Stimulated activated CD8-positive, alpha-beta memory T cell treated with anti-CD3 and anti-CD28 coated beads, Interleukin-15, amount 100 ng/mL, for 4 hours (primary cell): ENCODE results near the gene ANO1.

ENCODE experiments used
- DNase-seq, 2 donors: peaks; one replicate each; pipeline ENCODE4 v3.0.0-alpha.2; 2020; ENCODE audit warnings: low read depth in 2 of 2

Gene ANO1

DNA sequence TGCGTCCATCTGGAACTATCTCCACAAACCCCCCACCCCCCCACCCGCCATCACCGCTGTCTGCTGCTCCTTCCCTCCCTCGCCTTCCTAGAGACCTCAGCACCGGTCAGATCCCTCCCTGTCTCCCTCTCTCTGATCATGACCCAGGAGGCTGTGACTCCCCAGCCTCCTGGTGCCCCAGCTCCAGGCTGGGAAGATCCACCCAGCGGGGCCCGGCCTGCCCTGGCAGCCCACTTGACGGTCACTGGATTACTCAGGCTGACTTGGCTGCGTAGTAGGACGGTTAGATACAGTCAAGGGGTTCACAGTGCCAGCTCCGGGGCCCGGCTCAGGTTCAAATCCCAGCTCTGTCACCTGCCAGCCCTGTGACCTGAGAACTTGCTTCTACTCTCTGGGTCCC is 59.3 kb downstream of the ANO1 start:
- no peak for DNase-seq

DNA sequence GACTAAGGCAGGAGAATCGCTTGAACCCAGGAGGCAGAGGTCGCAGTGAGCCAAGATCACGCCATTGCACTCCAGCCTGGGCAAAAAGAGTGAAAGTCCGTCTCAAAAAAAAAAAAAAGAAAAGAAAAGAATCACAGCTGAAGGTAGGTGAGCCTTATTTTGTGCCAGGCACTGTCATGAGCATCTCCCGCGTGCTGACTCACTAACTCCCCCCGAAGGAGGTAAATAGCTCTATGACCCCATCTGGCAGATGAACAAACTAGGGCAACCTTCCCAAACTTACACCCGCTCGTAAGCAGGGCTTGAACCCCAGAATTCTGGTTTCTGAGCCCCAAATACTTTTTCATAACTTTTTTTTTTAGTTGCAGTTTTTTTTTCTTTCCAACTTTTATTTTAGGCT is 60.3 kb downstream of the ANO1 start:
- no peak for DNase-seq

DNA sequence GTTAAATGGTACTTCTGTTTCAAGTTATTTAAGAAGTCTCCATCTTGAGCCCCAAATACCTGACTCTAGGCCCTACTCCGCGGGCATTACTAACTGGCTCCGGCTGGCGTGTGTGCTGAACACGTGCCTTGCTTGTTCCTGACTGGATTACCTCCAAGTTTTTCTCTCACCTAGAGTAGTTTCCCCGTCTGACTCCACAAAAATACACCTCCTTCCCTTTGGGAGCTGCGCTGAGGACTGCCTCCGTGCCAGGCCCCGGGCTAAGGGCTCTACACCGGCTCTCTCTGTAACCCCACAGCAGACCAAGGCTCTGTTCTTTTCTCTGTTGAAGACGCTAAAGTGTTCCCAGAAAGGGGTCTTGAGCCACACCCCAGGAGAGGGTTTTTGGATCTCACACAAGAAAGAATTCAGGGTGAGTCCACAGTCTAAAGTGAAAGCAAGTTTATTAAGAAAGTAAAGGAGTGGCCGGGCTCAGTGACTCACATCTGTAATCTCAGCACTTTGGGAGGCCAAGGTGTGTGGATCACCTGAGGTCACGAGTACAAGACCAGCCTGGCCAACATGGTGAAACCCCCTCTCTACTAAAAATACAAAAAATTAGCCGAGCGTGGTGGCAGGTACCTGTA is 61.8 kb downstream of the ANO1 start:
- no peak for DNase-seq

DNA sequence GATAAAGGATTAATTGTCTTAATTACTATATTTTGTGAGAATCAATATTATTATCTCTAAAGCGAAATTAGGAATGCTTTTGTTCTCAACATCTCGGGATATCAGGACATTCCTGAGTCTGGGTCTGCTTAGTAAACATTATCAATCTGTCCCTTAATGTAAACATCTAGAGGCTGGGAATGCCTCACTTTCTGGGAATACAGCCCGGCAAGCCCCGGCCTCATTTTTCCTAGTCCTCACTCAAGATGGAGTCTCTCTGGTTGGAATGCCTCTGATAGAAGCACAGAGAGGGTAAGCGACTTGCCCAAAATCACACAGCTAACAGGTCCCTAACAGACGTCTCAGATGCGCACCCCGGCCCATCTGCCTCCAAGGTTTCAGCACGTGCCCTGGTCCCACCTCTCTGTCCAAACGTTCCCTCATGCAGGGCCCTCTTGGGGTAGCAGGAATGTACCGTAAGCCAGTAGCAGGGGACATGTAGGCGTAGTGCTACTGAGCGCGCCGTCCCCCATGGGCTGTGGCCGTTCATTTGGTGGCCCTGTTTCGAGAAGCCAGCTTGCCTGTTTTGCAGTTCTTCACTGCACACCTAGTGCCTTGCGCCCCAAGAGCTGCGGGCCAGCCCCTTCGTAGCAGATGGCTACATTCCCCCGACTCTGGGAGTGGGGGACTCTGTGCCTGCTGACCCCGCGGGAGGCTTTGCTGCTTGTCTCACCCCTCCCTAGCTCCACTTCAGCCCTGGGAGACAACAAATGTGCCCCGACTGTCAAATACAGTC is 62.8 kb downstream of the ANO1 start:
- no peak for DNase-seq

DNA sequence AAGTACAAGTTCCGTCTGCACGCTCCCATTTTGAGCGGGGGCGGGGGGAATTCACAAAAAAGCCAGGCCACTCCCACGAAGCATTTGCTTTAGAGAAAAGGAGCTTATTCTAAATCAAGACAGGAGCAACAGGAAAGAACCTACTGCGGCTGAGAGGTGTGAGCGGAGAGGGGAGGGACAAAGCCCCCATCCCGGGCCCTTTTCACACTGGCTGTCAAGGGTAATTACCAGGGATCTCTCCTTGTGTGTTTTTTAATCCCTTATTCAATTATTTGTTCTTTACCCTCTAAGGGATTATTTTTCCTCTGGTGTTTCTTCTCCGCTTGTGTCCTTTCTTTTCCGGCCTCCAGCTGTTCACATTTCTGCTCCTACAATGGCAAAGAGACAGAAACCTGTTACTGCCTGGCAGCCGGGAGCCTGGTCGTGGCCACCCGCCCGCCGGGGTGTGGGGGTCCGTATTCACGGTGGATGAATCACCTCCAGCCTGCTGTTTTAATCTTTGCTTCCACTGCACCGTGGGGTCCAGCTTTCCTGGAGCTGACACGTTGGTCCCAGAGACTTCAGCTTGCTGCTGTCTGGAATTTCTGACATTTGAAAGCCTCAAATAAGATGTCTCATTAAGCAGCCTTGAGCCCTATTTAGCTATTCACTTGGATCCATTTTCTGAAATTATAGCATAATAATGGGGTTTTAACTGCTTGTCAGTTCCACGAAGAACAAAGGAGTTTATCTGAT is 63.5 kb downstream of the ANO1 start:
- no peak for DNase-seq

DNA sequence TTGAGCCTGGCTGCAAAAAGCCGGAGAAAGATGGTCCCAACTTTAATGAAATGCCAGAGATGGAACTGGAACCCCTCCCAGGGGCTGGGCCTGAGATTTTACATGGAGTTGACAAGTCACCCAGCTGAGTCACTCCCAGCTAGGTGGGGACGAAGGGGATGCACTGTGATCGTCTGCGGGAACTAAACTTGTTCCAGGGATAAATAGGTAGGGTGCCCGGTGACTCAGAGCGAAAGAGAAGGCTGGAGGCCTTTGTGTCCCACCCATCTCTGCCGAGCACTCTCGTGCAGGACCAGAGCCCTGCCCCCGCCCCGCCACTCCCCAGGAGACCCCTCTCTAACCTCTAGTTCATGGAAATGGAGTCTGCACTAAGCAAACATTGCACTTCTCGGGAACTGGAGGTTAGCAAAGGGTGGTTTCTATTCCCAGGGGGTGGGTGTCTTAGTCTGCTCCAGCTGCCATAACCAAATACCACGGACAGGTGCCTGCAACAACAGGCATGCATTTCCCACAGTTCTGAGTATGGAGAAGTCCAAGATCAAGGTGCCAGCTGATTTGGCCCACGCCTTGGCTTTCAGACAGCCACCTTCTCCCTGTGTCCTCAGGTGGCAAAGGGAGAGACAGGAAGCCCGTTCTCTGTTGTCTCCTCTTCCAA is 64.2 kb downstream of the ANO1 start:
- no peak for DNase-seq

DNA sequence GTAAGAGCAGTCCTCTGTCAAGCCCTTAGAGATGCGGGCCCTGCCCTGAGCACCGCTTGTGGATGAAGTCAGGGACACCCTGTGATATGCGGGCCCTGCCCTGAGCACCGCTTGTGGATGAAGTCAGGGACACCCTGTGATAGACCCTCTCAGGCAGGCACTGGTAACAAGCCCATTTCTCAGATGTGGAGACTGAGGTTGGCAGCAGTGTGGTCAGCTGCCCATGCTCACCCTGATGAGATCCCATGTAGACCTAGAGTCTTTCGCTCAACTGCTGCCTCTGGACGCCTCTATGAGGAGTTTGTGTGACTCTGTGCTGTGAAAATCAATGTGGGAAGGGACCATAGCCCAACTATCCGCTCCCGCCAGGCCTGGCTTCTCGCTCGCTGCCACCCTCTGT is 66.1 kb downstream of the ANO1 start:
- no peak for DNase-seq

DNA sequence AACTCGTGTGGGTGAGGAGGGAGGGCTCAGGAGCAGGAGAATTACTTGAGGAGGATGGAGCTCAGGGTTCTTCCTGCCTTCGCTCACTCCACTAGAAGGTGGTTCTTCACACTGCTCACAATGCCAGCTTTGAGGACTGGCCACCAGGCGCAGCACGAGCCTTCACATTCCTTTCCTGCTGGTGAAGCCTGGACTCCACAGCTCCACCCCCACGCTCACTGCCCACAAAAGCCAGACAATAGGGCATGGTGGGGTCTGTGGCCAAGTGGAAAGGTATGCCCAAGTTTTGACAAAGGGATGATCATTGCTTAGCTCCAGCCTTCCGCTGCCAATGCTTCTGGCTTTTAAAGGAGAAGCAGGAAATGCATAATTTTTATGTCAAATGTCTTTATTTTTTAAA is 67.0 kb downstream of the ANO1 start:
- no peak for DNase-seq

DNA sequence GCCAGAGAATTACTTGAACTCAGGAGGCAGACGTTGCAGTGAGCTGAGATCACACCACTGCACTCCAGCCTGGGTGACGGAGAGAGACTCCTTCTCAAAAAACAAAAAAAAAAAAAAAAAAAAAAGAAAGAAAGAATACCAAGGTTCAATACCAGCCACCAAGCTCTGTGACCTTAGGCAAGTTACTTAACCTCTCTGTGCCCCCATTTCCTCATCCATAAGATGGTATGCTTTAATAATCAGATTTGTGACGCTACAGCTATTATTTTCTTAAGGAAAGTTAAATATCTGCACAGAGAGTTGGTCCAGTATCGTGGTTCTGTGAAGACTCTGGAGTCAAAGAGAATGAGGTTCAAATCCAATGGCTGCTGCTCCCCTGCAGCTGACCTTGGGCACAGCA is 67.7 kb downstream of the ANO1 start:
- no peak for DNase-seq

DNA sequence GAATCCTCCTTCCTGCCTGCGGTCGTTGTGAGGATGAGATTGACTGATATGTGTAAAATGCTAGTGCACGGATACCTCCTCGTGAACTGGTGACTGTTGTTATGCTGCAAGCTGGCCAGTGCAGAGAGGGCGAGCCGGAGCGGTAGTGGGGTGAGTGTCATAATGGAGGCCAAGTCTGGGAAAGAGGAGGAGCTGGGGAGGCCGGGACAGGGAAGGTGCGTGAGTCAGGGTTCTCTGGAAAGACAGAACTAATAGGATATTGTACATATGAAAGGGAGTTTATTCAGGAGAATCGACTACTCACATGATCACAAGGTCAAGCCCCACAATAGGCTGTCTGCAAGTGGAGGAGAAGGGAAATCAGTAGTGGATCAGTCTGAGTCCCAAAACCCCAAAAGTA is 68.2 kb downstream of the ANO1 start:
- no peak for DNase-seq

DNA sequence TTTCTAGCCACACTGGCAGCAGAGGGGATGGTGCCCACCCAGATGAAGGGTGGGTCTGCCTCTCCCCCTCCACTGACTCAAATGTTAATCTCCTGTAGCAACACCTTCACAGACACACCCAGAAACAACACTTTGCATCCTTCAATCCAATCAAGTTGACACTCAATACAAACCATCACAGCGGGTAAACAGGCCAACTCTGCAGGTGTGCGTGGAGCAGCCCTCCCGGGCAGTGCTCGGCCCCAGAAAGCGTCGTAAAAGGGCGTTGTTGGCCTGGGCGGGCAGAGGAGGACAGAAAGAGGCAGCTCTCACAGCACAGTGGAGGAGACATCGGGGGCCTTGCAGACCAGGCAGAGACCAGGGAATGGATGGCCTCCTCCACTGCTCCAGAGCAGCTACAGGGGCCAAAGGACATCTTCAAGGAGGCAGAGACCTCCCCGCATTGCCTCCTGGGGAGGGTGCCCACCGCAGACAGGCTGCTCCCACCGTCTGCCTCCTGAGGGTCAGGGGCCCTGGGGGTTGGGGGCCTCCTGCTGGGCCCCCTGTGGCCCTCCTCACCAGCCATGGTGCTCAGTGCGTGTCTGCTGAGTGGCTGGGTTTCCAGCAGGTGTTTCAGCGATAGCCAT is 68.9 kb downstream of the ANO1 start:
- DNase-seq = no peak

DNA sequence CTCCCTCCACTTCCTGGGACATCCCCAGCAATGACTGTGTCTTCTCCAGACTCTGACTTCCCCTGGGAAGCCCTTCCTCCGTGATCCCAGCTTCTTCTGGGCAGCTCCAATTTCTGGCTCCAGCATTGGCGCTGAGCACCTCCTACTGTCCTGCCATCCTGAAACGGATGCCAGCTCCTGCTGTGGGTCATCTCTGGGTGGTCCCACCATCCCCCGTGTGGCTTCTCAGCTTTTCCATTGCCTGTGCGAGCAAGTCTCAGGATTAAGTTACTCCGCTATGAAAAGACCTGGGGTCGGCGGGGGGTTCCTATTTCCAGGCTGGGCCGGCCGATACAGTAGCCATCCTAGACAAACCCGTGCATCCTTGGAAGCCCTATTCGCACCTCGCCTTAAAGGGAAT is 69.6 kb downstream of the ANO1 start:
- no peak for DNase-seq

DNA sequence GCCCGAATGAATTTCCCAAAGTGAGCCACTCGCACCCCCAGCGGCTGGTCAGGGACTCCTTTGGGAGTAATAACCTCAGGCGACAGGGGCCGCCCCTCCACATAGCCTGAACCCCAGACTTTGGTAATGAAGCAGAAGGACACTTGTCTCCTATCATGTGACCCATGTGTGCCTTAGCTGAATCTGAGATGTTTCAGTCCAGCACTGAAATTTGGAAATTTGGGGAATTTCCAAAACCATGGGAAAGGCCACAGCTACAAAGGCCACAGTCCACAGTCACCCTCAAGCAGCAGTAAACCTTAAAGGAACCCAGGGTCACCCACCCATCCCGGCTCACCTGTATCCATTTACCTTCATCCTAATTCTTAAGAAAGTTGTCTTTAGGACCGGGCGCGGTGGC is 73.6 kb downstream of the ANO1 start:
- no peak for DNase-seq

DNA sequence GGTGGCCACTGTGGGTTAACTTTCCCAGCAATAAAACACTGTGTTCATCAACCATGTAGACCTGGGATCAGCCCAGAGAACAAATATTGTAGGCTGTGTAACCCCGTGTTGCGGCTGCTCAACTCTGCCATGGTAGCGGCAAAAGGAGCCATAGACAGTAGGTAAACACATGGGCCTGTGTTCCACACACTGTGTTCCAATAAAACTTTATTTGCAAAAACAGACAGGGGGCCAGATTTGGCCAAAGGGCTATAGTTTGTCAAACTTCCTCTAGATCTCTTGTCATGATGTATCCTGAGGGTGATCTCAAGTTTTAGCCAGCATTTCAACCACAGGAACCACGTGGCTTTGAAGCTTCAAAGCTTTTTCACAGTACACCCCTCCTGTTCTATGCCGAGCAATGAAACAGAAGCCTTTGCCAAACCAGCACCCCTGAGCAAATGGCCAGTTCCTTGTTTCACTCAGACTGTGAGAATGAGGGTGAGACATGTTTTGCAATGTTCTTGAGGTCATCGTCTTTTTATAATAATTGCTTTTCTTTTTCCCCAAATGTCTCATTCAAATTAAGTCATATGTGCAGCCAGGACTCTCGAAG is 75.1 kb downstream of the ANO1 start:
- DNase-seq = no peak

DNA sequence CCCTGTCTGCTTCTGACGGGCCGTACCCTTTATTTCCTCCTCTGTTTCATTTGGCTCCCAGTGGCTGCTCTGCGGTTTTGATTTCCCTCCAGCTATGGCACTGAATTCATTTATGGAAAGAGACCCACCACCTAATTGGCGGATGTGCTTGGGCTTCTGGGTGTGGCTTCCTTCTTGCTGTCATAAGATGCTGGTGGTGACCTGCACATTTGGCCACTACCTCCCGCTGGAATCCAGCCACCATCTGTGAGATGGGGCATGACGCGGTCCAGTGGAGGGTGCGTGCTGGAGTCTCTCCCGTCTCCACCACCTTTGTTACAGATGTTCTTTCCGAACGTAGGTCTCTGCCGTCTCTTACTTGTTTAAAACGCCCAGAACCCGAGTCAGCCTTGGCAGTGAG is 77.3 kb downstream of the ANO1 start:
- no peak for DNase-seq

DNA sequence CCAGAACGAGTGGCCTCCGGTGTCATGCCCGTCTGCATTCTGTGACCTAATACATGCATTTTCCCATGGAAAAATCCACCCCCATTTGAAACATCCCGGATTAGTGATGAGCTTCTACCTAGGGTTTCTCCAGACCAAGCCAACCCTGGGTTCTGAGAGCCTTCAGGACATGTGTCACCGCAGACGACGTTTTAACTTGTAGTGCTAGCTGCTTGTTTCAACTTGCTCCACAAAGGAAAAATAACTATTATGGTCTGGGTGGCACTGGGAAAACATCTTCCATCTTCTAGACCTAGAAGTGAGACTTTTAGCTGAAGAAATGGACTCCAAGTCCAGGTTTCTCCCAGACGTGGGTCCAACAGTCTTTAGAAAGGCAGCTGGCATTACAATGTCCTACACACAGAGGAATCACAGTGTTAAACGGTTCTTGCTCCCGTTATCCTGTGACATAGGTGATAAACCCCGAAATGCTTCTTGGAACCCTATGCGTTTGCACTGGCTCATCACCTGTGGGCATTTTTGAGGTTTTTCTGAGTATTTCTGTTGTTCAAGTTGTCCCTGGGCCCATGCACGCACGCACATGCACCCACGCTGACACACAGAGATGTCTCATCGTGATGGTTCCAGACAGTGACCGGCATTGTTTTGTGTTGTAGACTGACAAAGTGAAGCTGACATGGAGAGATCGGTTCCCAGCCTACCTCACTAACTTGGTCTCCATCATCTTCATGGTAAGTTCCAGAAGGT is 78.3 kb downstream of the ANO1 start:
- DNase-seq = no peak

DNA sequence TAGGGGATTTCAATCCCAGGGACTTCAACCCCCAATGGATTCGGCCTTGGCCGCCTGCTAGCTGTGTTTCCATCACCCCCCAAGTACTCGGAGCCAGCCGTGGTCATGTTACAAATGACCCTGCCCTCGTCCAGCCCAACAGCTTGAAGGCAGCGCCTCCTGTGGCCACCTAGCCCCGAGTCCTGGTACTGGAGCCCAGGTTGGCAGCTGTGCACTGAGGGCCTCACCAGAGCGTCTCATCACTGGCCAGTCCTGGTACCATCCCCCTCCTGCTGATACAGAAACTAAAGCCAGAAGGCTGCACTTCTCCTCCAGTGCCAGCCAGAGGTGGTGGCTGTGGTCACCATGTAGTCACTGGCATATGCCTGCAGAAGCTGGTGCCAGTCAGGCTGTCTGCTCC is 80.1 kb downstream of the ANO1 start:
- no peak for DNase-seq

DNA sequence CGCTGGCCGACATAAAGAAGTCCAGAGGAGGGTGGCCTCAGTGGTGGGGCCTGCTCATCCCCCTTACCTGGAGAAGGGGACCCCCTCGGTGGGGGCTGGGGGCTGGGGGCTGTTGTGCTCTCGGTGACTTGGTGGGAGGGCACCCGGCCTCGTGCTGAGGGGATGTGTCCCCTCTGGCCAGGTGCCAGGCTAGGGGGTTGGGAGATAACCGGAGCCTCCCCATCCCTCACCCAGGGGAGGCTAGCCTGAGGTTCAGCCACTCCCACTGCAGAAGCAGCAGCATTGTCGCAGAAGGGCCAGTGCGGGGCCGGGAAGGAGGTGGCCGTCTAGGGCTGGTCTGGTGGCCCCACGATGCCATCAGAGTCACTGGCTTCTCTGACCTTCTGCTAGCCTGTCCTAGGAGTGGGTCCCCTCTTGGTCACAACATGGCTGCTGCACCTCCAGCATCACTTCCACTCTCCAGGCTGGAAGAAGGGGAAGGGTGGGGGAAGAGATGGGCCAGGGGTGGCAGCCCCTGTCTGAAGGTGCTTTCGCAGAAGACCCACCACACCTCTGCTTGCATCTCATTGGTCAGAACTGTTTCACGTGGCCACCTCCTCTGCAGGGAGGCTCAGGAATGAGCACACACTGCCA is 80.8 kb downstream of the ANO1 start:
- no peak for DNase-seq

DNA sequence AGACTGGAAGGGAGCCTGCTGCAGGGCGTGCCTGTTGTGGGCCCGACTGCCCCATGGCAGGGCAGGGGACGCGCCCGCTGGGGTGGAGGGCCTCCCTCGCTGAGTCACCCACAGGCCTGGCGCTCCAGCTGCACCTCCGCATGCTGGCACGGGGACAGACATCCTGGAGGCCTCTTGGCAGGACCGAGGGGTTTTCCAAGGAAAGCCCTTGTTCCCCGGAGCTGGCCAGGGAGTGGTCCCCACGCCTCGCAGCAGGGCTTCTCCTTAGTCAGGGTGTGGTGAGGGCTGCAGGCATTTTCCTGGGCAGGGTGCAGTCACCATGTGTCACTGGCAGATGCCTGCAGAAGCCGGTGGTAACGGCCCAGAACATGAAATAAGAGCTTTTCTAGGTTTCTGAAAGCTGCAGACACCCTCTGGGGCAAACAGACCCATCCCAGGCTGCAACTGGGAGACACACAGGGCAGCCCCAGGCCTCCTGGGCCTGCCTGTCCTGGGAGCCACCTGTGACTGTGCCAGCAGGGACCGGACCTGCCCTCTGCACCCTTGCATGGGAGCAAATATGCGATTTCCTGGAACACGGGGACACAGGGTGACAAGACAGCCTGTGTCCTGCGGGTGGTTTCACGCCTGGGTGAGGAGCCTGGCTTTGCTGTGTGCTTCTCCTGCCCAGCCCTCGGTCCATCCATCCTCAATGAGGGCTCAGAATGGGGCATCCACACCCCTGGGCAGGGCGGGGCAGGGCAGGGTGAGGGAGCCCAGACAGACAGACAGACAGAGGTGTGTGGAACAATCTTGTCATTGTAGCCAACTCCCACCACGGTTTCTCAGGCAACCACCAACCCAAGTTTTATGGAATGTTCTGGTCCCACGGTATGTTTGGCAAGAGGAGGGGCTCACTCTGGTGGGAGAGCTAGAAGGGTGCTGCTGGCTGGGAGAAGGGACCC is 81.8 kb downstream of the ANO1 start:
- no peak for DNase-seq
